Measurements from ENCODE around the gene IMP3.

DNA sequence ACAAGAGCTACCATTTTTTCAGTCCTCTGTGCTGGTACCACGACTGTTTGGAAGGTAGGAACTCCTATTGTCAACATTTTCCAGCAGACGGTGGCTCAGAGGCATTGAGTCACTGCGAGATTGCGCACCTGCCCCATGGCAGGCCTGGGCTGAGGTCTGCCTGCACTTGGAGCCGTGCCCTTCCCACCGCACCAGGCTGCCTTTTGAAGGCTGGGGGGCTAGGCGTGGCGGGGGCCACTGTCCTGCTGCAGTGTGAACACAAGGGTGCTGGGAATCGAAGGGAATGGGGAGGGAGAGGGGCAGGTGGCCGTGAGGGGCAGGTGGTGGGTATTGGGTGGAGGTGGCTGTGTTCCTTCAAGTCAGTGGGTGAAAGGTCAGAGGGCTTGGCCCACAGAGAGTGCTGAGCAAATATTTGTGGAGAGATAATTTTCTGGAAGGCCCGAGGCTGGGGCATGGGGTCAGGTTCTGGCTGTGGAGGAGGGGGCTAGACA is 24.0 kb upstream of the IMP3 start:
- TF ChIP-seq, protein P1, sequence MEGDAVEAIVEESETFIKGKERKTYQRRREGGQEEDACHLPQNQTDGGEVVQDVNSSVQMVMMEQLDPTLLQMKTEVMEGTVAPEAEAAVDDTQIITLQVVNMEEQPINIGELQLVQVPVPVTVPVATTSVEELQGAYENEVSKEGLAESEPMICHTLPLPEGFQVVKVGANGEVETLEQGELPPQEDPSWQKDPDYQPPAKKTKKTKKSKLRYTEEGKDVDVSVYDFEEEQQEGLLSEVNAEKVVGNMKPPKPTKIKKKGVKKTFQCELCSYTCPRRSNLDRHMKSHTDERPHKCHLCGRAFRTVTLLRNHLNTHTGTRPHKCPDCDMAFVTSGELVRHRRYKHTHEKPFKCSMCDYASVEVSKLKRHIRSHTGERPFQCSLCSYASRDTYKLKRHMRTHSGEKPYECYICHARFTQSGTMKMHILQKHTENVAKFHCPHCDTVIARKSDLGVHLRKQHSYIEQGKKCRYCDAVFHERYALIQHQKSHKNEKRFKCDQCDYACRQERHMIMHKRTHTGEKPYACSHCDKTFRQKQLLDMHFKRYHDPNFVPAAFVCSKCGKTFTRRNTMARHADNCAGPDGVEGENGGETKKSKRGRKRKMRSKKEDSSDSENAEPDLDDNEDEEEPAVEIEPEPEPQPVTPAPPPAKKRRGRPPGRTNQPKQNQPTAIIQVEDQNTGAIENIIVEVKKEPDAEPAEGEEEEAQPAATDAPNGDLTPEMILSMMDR (IDR thresholded peaks at IDR 0.05) = no peak
- TF ChIP-seq POLR2A (IDR thresholded peaks at IDR 0.05) = no peak
